ENCODE measurements around the gene CAPN10.

- TF ChIP-seq CTCF (IDR thresholded peaks at IDR 0.05; ENCODE audit: poor library complexity) (no peak), EZH2phosphoT487 (IDR thresholded peaks at IDR 0.05; ENCODE audit: low read depth, severe bottlenecking, unreplicated experiment) (no peak)
Observed at GRCh38 chr2:240596491-240596931, 10.0 kb downstream of the CAPN10 start.
